GM19463 (cell line): ENCODE measurements around the gene MLXIPL.
"Not testable (repeated sequence)": the region's sequence is repeated elsewhere in the genome, so short reads cannot be mapped to it uniquely, and the experiment has no call there.

Source experiments
- ATAC-seq: cut with Tn5 transposase; IDR thresholded peaks from one replicate; pipeline ENCODE4 v1.9.1; 2021; ENCODE audit warnings: mild to moderate bottlenecking, moderate library complexity; ENCODE audit not compliant: unreplicated experiment

MLXIPL gene

GRCh38 chr7:73582664-73583202, 41.6 kb downstream of the MLXIPL start:
- no peak for ATAC-seq

DNA sequence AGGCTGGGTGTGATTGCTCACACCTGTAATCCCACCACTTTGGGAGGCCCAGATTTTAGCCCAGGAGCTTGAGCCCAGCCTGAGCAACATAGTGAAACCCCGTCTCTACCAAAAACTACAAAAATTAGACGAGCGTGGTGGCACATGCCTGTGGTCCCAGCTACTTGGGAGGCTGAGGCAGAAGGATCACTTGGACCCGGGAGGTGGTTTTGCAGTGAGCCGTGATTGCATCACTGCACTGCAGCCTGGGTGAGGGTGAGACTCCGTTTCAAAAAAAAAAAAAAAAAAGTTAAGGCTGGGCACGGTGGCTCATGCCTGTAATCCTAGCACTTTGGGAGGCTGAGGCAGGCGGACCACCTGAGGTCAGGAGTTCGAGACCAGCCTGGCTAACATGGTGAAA, 43.3 kb downstream of the MLXIPL start:
- ATAC-seq: not testable (repeated sequence)

GRCh38 chr7:73578342-73579128, 45.8 kb downstream of the MLXIPL start, which contains the start of gene TBL2:
TBL2 (minus strand) TSS chr7:73578579; CDS start chr7:73578549, 30 bp downstream.
- ATAC-seq: peak; percentile 87

GRCh38 chr7:73577627-73578341, 46.5 kb downstream of the MLXIPL start:
- ATAC-seq: peak; percentile 6

- ATAC-seq: no peak
These were observed 50.5 kb downstream of the MLXIPL start for GRCh38 chr7:73573791-73574190.

- no peak for ATAC-seq
These were observed 51.0 kb downstream of the MLXIPL start for GRCh38 chr7:73573276-73573675.

GRCh38 chr7:73572767-73573186, 51.5 kb downstream of the MLXIPL start:
- no peak for ATAC-seq

DNA sequence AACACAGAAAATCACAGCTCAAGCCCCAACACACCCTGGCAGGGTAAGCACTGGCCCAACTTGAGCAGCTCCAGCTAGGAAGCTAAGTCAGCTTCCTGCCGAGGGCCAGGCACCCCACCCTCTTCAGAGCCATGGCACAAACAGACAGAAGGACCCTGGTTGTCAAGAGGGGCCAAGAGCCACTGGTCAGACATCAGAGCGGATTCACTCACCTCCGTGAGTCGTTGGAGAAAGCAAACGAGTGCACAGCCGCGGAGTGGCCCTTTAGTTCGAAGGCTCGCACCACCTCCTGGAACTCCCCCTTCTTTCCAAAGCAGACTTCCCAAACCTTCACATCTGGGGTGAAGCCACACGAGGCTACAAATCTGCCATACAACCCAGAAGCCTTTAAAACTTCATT, 53.3 kb downstream of the MLXIPL start:
- ATAC-seq: no peak

DNA sequence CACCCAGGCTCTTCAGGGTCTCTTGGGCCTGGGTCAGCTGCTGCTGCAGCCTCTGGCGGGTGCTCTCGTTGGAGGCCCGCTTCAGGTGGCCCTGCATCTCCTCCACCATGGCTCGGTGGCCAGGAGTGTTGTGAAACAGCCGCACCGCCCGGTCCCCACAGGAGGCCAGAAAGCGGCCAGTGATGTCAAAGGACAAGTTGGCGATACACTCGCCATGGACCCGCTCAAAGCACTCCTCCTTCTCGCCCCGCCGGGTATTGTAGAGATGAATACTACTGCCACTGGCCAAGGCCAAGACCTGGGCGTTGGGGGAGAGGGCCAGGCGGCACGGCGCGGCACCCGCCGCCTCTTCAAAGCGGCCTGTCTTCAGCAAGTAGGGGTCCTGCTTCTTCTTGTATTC, 53.8 kb downstream of the MLXIPL start:
- no peak for ATAC-seq

DNA sequence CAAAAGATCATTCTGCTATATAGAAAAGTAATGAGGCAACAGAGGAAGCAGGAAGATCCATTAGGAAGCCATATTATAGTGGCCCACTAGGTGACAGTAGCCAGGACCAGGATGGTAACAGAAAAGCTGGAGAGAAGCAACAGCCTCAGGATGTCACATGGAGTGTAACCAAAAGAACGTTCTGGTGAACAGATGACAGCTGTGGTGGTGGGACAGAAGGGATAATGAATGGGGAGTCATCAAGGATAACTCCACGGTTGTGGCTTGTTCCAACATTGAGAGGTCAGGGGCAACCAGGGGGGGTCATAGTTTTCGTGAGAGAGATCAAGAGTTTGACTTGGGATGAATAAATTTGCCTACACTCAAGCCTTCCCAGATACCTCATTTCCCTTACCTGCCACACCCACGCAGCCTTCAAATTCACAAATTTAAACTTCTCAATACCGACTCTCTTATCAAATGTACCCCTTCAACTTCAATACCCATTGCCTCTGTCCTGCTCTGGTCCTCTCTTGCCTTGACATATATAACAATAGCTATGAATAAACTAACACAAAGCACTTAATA, 55.2 kb downstream of the MLXIPL start:
- no peak for ATAC-seq

DNA sequence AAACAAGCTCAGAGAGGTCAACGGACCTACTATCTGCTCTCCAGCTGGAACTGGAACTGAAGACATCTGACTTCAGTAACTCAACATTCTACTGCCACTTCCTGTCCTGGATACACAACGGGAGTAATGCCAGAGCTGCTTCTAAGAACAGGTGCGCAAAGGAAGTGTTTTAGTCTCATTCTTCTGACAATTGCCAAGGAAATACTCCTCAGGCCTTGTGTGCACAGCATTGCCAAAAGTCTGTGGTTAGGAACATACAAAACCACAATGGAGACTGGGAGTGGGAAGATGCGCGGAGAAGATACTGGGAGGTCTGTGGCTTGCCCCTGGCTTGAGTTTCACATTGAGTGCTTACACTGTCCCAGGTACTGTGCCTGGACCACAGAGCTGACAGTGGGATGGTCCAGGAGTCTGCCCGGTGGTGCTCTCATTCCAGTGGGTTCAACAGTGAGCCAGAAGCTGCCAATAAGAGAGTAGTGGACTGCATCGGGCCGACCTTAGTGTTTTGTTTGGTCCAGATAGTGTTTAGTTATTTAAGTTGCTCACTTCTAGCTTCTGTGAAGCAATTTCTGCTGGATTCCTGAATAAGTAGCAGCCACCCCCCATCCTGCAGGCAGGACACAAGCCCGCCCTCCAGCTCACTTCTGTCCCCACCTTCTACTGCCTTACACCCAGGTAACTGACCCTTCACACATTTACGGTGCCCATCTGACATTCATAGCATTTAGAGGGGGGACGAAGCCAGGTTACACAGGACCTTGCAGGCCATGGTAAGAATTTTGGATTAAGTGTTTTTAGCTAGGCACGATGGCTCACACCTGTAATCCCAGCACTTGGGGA, 56.3 kb downstream of the MLXIPL start:
- no peak for ATAC-seq

- ATAC-seq: no peak
These were observed 57.2 kb downstream of the MLXIPL start for GRCh38 chr7:73567140-73567539.

GRCh38 chr7:73566431-73566830, 57.9 kb downstream of the MLXIPL start:
- ATAC-seq: not testable (repeated sequence)

- ATAC-seq: no peak
These were observed 58.5 kb downstream of the MLXIPL start for GRCh38 chr7:73565675-73566340.

GRCh38 chr7:73560109-73560835, 64.0 kb downstream of the MLXIPL start:
- ATAC-seq: no peak

DNA sequence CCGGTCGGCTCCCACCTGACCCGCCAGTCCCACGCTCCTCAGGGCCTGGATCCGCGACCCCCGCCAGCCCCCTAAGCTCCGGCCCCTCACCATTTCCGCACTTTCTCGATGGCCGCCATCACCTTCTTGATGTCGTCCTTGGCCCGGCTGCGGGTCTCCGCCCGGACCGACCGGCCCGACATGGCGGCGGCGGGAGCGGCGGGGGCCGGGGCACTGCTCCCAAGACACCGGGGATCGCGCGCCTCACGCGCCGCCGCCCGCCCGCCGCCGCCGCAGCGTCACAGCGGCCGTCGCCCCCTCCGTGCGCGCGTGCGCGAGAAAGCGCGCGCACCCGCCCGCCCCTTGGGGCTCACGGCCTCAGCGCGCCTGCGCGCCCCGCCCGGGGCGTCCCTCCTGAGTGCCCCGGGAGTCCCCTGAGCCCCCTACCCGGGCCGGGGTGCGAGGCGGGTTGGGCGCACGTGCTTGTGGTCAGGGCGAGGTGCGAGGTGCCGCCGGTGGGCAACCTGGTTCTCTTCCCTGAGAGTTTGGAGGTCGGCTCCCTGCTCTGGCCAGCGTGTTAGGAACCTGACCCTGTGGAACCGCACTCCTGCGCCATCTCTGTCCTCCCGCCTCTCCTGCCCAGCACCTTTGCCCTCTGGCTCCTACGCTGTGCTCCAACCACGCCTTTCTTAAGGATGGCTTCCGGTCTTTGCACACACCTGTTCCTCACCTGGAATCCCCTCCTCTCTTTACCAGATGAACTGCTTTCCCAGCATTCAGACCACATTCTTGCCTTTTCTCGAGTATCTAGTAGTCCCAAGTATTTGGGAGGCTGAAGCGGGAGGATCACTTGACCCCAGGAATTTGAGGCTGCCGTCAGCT, 66.7 kb downstream of the MLXIPL start, which contains the start of gene BCL7B:
Gene BCL7B (minus strand): TSS at position 294 of the 861 bp plus-strand sequence. CDS start 112 bp downstream, at position 182.
- peak; percentile 30 for ATAC-seq

- ATAC-seq: peak; percentile 90
These were observed 67.3 kb downstream of the MLXIPL start for GRCh38 chr7:73557108-73557396.
